ENCODE measurements around the gene FEZ2. TPM values are rescaled to one million over a fixed set of nuclear protein-coding genes. Genes with fewer than 3 reads are reported as not detected.

The FEZ2 gene
- total RNA-seq, 2 donors from 2014 or later = 12.7 to 19.1 TPM

DNA sequence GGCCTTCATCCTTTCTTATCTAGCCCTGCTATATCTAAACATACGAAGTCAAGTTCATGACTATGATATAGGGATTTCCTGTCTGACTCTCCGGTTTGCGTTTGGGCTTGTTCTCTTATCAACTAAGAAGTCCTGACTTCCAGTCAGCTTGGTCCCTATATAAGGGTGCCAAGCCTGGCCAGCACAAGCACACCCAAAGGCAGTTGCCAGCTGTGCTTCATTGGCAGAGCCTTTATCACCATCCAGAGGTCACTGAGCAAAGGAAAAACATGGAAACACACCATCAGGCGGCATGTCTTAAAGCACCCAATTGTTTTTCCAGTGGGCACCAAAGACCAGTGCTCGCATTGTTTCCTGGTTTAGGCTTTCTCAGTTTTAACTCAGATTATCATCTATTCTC, 72.7 kb downstream of the FEZ2 start:
- Histone ChIP-seq H3K27me3 (no peaks in the 10 kb centered on the region), H3K4me1 (no peaks in the 10 kb centered on the region), H3K27ac (no peak overlapping the region), H3K4me3 (no peak overlapping the region), H3K9me3 (no peaks in the 10 kb centered on the region), H3K36me3 (replicated peaks in 1 of 2; ENCODE audit: insufficient read depth in 1 of 2, low read depth in 2 of 2) (no peaks in the 10 kb centered on the region)
- DNase-seq (no peak), ATAC-seq (no peak)
- 67 to 75% methylated on average over 5 of the region's 5 CpGs for WGBS, 2 donors
- TF ChIP-seq, protein P1, sequence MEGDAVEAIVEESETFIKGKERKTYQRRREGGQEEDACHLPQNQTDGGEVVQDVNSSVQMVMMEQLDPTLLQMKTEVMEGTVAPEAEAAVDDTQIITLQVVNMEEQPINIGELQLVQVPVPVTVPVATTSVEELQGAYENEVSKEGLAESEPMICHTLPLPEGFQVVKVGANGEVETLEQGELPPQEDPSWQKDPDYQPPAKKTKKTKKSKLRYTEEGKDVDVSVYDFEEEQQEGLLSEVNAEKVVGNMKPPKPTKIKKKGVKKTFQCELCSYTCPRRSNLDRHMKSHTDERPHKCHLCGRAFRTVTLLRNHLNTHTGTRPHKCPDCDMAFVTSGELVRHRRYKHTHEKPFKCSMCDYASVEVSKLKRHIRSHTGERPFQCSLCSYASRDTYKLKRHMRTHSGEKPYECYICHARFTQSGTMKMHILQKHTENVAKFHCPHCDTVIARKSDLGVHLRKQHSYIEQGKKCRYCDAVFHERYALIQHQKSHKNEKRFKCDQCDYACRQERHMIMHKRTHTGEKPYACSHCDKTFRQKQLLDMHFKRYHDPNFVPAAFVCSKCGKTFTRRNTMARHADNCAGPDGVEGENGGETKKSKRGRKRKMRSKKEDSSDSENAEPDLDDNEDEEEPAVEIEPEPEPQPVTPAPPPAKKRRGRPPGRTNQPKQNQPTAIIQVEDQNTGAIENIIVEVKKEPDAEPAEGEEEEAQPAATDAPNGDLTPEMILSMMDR (IDR thresholded peaks at IDR 0.05) = no peak
- TF ChIP-seq POLR2A (IDR thresholded peaks at IDR 0.05) = no peak
- intact Hi-C loops (cut with DNase I) = no loop called here

GRCh38 chr2:36523153-36523552, 74.8 kb downstream of the FEZ2 start:
- H3K27me3 ChIP-seq = no peaks in the 10 kb centered on the region
- intact Hi-C loops (cut with DNase I) = no loop called here
- 46 to 50% methylated on average over 4 of the region's 4 CpGs for WGBS, 2 donors
- H3K36me3 ChIP-seq (replicated peaks in 1 of 2; ENCODE audit: insufficient read depth in 1 of 2, low read depth in 2 of 2) = no peaks in the 10 kb centered on the region
- no peak for DNase-seq
- H3K4me1 ChIP-seq = no peaks in the 10 kb centered on the region
- no peak for TF ChIP-seq POLR2A (IDR thresholded peaks at IDR 0.05)
- TF ChIP-seq, protein P1 (IDR thresholded peaks at IDR 0.05) = no peak
- no peak overlapping the region for H3K27ac ChIP-seq
- ATAC-seq = no peak
- no peaks in the 10 kb centered on the region for H3K9me3 ChIP-seq
- no peak overlapping the region for H3K4me3 ChIP-seq

GRCh38 chr2:36520431-36520830, 77.5 kb downstream of the FEZ2 start:
- H3K4me1 ChIP-seq = no peaks in the 10 kb centered on the region
- intact Hi-C loops (cut with DNase I) = no loop called here
- H3K27me3 ChIP-seq = no peaks in the 10 kb centered on the region
- H3K4me3 ChIP-seq = no peak overlapping the region
- ATAC-seq (no peak), DNase-seq (no peak)
- WGBS, 2 donors = 85 to 90% methylated on average over 4 of the region's 4 CpGs
- no peak for TF ChIP-seq POLR2A (IDR thresholded peaks at IDR 0.05)
- TF ChIP-seq, protein P1 (IDR thresholded peaks at IDR 0.05) = no peak
- no peaks in the 10 kb centered on the region for H3K9me3 ChIP-seq
- H3K36me3 ChIP-seq (replicated peaks in 1 of 2; ENCODE audit: insufficient read depth in 1 of 2, low read depth in 2 of 2) = no peaks in the 10 kb centered on the region
- H3K27ac ChIP-seq = no peak overlapping the region

- Histone ChIP-seq H3K36me3 (replicated peaks in 1 of 2; ENCODE audit: insufficient read depth in 1 of 2, low read depth in 2 of 2) (peaks cover 0 to 3% of the 10 kb centered on the region in 2 donors), H3K27ac (no peak overlapping the region), H3K27me3 (no peaks in the 10 kb centered on the region), H3K9me3 (no peaks in the 10 kb centered on the region), H3K4me3 (no peak overlapping the region), H3K4me1 (no peaks in the 10 kb centered on the region)
- WGBS, 2 donors = 74 to 82% methylated on average over 8 of the region's 8 CpGs
- no peak for TF ChIP-seq POLR2A (IDR thresholded peaks at IDR 0.05)
- TF ChIP-seq, protein P1 (IDR thresholded peaks at IDR 0.05) = no peak
- intact Hi-C loops (cut with DNase I) = no loop called here
- DNase-seq (no peak), ATAC-seq (no peak)
These were observed 81.7 kb downstream of the FEZ2 start for GRCh38 chr2:36516136-36516870.

DNA sequence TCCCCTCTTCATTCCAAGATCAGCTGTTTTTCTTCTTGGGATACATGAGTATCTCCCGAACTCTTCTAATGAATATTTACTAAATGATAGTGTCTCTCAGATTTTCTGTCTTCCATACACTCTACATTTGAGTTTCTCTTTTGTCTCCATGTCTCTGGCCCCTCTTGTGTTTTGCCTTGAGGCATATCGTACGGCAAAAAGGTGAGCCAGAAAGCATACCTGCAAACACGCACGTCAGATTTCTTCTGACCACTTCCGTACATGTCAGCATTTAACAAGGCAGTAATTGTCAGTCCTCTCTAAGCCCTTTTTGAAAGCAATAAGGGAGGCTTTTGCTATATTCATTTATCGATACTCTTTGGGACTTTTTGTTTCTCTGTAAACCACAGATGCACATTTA, 82.4 kb downstream of the FEZ2 start:
- ATAC-seq (no peak), DNase-seq (no peak)
- H3K4me1 ChIP-seq = no peaks in the 10 kb centered on the region
- H3K27me3 ChIP-seq = no peaks in the 10 kb centered on the region
- 81 to 87% methylated on average over 7 of the region's 7 CpGs for WGBS, 2 donors
- H3K9me3 ChIP-seq = no peaks in the 10 kb centered on the region
- no peak overlapping the region for H3K27ac ChIP-seq
- intact Hi-C loops (cut with DNase I) = no loop called here
- no peak for TF ChIP-seq POLR2A (IDR thresholded peaks at IDR 0.05)
- TF ChIP-seq, protein P1 (IDR thresholded peaks at IDR 0.05) = no peak
- no peak overlapping the region for H3K4me3 ChIP-seq
- H3K36me3 ChIP-seq (replicated peaks in 1 of 2; ENCODE audit: insufficient read depth in 1 of 2, low read depth in 2 of 2) = peaks cover 0 to 3% of the 10 kb centered on the region in 2 donors
